ENCODE data around the gene GNG11. TPM values are rescaled to one million over a fixed set of nuclear protein-coding genes. Genes with fewer than 3 reads are reported as not detected.
A peak's percentile ranks its signal among the peaks of the same experiment; 100 is the strongest.

The GNG11 gene
- total RNA-seq: 15.0 TPM

DNA sequence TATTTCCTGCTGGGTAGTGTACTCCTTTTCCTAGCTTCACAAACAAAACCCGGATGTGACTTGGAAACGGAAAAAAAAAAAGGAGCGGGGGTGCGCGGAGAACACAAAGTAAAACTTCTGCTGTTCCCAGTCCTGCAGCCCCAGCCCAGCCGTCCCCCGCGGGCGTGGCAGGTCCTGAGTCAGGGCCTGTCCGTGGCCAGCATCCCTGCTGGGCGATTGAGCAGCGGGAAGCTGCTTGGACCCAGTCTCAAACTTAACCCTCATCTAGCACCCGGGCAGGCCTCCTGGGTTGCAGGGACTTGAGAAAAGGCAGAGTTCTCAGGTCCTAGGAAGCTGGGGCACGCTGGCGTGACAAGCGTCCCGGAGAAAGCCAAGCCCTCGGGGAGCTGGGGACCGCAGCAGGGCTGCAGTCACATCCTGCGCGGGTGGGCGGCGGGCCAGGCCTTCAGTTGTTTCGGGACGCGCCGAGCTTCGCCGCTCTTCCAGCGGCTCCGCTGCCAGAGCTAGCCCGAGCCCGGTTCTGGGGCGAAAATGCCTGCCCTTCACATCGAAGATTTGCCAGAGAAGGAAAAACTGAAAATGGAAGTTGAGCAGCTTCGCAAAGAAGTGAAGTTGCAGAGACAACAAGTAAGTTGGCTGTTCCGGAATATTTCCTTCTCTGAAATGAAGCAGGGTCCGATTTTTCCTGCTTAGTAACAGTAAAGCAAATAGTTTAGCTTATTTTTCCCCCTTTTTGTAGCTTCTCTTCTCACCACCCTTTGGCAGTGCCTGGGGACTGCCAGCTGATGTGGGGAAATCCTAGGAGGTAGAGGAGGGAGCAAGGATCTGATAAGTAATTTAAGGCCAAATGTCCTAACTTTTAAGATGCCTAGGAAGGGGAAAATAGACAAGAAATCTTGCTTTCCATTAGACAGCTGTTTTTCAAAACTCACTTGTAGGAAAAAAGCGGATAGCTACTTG lies at the start of gene GNG11:
TSS of gene GNG11 (plus strand) at position 129 of the 960 bp plus-strand sequence. CDS start at position 532, 403 bp downstream.
- peaks cover 0 to 3% of the 10 kb centered on the region in 2 donors for H3K36me3 ChIP-seq
- DNase-seq (ENCODE audit: extremely low spot score in 2 of 2): no peak
- no peaks in the 10 kb centered on the region for H3K4me1 ChIP-seq
- intact Hi-C loops (cut with DNase I): no loop called here
- H3K27ac ChIP-seq: peak within 1 kb of the TSS; percentile 86
- no peak for TF ChIP-seq POLR2A (IDR thresholded peaks at IDR 0.05)
- peak in 1 of 2 donors; percentile 83 for TF ChIP-seq POLR2AphosphoS5 (IDR thresholded peaks at IDR 0.05; ENCODE audit: insufficient read depth in 1 of 2, low read depth in 1 of 2)
- peak within 1 kb of the TSS; percentile 49 to 69 for H3K4me3 ChIP-seq
- H3K9me3 ChIP-seq: no peaks in the 10 kb centered on the region
- H3K27me3 ChIP-seq: no peaks in the 10 kb centered on the region

DNA sequence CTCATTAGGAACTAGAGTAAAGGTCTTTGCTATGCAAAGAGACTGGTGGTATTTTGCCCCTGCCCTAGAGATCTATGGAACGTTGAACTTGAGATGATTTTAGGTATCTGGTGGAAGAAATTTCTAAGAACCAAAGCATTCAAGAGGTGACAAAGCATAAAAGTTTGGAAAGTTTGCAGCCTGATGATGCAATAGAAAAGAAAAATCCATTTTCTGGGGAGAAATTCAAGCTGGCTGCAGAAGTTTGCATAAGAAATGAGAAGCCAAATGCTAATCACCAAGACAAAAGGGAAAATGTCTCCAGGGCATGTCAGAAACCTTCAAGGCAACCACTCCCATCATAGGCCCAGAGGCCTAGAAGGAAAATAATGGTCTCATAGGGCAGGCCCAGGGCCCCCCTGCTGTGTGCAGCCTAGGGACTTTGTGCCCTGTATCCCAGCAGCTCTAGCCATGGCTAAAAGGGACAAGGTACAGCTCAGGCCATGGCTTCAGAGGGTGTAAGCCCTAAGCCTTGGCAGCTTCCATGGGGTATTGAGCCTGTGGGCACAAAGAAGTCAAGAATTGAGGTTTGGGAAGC lies 47.4 kb upstream of the GNG11 start:
- intact Hi-C loops (cut with DNase I): no loop called here
- no peak for TF ChIP-seq POLR2AphosphoS5 (IDR thresholded peaks at IDR 0.05; ENCODE audit: insufficient read depth in 1 of 2, low read depth in 1 of 2)
- no peak for TF ChIP-seq POLR2A (IDR thresholded peaks at IDR 0.05)
- TF ChIP-seq, protein P1, sequence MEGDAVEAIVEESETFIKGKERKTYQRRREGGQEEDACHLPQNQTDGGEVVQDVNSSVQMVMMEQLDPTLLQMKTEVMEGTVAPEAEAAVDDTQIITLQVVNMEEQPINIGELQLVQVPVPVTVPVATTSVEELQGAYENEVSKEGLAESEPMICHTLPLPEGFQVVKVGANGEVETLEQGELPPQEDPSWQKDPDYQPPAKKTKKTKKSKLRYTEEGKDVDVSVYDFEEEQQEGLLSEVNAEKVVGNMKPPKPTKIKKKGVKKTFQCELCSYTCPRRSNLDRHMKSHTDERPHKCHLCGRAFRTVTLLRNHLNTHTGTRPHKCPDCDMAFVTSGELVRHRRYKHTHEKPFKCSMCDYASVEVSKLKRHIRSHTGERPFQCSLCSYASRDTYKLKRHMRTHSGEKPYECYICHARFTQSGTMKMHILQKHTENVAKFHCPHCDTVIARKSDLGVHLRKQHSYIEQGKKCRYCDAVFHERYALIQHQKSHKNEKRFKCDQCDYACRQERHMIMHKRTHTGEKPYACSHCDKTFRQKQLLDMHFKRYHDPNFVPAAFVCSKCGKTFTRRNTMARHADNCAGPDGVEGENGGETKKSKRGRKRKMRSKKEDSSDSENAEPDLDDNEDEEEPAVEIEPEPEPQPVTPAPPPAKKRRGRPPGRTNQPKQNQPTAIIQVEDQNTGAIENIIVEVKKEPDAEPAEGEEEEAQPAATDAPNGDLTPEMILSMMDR (IDR thresholded peaks at IDR 0.05): no peak
- H3K27ac ChIP-seq: no peak overlapping the region
- no peak for DNase-seq (ENCODE audit: extremely low spot score in 2 of 2)
- H3K36me3 ChIP-seq: no peaks in the 10 kb centered on the region
- no peak overlapping the region for H3K4me3 ChIP-seq
- H3K4me1 ChIP-seq: no peaks in the 10 kb centered on the region
- H3K9me3 ChIP-seq: no peaks in the 10 kb centered on the region
- H3K27me3 ChIP-seq: no peaks in the 10 kb centered on the region

DNA sequence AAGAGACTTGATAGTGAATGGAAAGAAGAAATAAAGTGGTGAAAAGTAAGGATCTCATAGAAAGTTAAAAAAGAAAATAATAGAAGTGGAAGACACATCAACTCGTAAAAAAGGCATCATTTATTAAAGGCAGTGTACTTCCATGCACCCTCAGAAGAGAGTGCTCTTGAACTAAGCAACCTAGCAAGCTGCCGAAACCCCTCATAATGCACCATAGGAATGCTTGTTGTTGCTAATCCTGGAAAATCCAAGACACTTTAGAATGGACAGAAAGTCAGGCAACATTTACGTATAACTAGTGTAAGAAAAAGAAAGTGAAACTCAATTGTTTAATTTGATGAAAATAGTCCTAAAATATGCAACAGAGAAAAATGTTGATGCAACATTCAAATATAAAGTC lies 43.8 kb upstream of the GNG11 start:
- H3K27ac ChIP-seq: no peak overlapping the region
- intact Hi-C loops (cut with DNase I): no loop called here
- no peak for TF ChIP-seq POLR2A (IDR thresholded peaks at IDR 0.05)
- TF ChIP-seq POLR2AphosphoS5 (IDR thresholded peaks at IDR 0.05; ENCODE audit: insufficient read depth in 1 of 2, low read depth in 1 of 2): no peak
- TF ChIP-seq, protein P1 (IDR thresholded peaks at IDR 0.05): no peak
- H3K36me3 ChIP-seq: no peaks in the 10 kb centered on the region
- no peaks in the 10 kb centered on the region for H3K4me1 ChIP-seq
- H3K9me3 ChIP-seq: no peaks in the 10 kb centered on the region
- no peak for DNase-seq (ENCODE audit: extremely low spot score in 2 of 2)
- H3K27me3 ChIP-seq: no peaks in the 10 kb centered on the region
- H3K4me3 ChIP-seq: no peak overlapping the region

DNA sequence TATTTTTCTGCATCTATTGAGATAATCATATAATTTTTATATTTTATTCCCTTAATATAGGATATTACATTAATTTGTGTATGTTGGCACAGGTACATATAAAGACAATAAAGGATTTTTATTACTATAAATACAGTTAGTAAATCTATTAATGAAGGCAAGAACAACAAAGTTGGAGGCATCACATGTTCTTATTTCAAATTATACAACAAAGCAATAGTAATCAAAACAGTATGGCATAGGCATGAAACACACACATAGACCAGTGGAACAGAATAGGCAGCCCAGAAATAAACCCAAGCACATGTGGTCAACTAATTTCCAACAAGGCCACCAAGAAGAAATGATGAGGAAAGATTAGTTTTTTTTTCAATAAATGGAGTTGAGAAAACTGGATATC lies 42.2 kb upstream of the GNG11 start:
- Histone ChIP-seq H3K36me3 (no peaks in the 10 kb centered on the region), H3K4me1 (no peaks in the 10 kb centered on the region), H3K9me3 (no peaks in the 10 kb centered on the region), H3K27me3 (no peaks in the 10 kb centered on the region), H3K4me3 (no peak overlapping the region), H3K27ac (no peak overlapping the region)
- no peak for DNase-seq (ENCODE audit: extremely low spot score in 2 of 2)
- TF ChIP-seq POLR2A (IDR thresholded peaks at IDR 0.05) (no peak), POLR2AphosphoS5 (IDR thresholded peaks at IDR 0.05; ENCODE audit: insufficient read depth in 1 of 2, low read depth in 1 of 2) (no peak)
- TF ChIP-seq, protein P1 (IDR thresholded peaks at IDR 0.05): no peak
- intact Hi-C loops (cut with DNase I): no loop called here

DNA sequence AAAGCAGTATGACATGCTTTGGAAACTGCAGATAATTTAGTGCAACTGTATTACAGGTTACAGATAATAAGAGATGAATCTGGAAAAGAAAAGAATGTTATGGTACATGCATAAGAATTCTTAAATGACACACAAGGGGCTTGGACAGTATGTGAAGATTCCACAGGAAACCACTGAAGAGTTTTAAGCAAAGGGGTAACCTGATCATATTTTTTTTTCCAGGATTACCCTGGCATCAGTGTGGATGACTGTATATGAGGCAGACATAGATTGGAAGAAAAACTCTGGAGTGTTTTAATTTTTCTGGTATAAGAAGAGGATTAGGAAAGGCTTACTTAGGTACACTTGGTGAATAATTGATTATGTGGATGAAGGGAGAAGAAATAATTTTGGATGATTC lies 39.1 kb upstream of the GNG11 start:
- no peak overlapping the region for H3K4me3 ChIP-seq
- H3K36me3 ChIP-seq: no peaks in the 10 kb centered on the region
- no peaks in the 10 kb centered on the region for H3K4me1 ChIP-seq
- intact Hi-C loops (cut with DNase I): no loop called here
- H3K9me3 ChIP-seq: no peaks in the 10 kb centered on the region
- DNase-seq (ENCODE audit: extremely low spot score in 2 of 2): no peak
- H3K27ac ChIP-seq: no peak overlapping the region
- TF ChIP-seq, protein P1 (IDR thresholded peaks at IDR 0.05): no peak
- TF ChIP-seq POLR2A (IDR thresholded peaks at IDR 0.05) (no peak), POLR2AphosphoS5 (IDR thresholded peaks at IDR 0.05; ENCODE audit: insufficient read depth in 1 of 2, low read depth in 1 of 2) (no peak)
- no peaks in the 10 kb centered on the region for H3K27me3 ChIP-seq
